GM12864 (cell line): ENCODE data around the gene TIMM44.

Source experiments
- DNase-seq: peaks from one replicate; pipeline ENCODE4 v3.0.0-alpha.2; 2011; ENCODE audit warnings: low read depth
- H3K4me3 ChIP-seq: 2 replicates; pipeline ENCODE4 v1.5.1; 2011; ENCODE audit warnings: mild to moderate bottlenecking, low read depth, low read length, control low read depth
- CTCF ChIP-seq: IDR thresholded peaks from 2 replicates; pipeline ENCODE4 v1.5.1; 2011; ENCODE audit warnings: low read depth, mild to moderate bottlenecking, moderate library complexity, low read length, control low read depth, inconsistent platforms; ENCODE audit errors: missing control alignments

Gene TIMM44

GRCh38 chr19:7912144-7912696 lies 31.2 kb downstream of the TIMM44 start:
- TF ChIP-seq CTCF, result no peak
- no peak for DNase-seq

GRCh38 chr19:7911508-7912143 lies 31.8 kb downstream of the TIMM44 start:
- DNase-seq, result no peak
- H3K4me3 ChIP-seq, result no peak overlapping the region
- no peak for TF ChIP-seq CTCF

More at GRCh38 chr19:7912144-7912696, 31.2 kb downstream of the TIMM44 start:
- no peak overlapping the region for H3K4me3 ChIP-seq

GRCh38 chr19:7910321-7911161 lies 32.9 kb downstream of the TIMM44 start:
- no peak for DNase-seq
- TF ChIP-seq CTCF, result no peak

GRCh38 chr19:7909471-7910067 lies 33.9 kb downstream of the TIMM44 start:
- TF ChIP-seq CTCF, result no peak
- no peak overlapping the region for H3K4me3 ChIP-seq
- no peak for DNase-seq

More at GRCh38 chr19:7910321-7911161, 32.9 kb downstream of the TIMM44 start:
- no peak overlapping the region for H3K4me3 ChIP-seq

GRCh38 chr19:7908742-7909461 lies 34.6 kb downstream of the TIMM44 start:
- no peak for DNase-seq
- H3K4me3 ChIP-seq, result no peak overlapping the region
- peak; percentile 15 for TF ChIP-seq CTCF

- H3K4me3 ChIP-seq, result no peak overlapping the region
- TF ChIP-seq CTCF, result no peak
Measured at GRCh38 chr19:7908078-7908699, 35.3 kb downstream of the TIMM44 start.

More at GRCh38 chr19:7908078-7908699, 35.3 kb downstream of the TIMM44 start:
- DNase-seq, result no peak
